HAP-1 (cell line): ENCODE data around the gene ZFP91.

Experiments
- DNase-seq, 2 experiments: peaks; one replicate each; pipeline ENCODE4 v3.0.0-alpha.2; 2016 to 2020; ENCODE audit warnings: low spot score in 2 of 2
- H3K27me3 ChIP-seq: fragments of 250-450 bp; sonication (Bioruptor Pico); 2 replicates; pipeline ENCODE4 v1.5.1; 2020; ENCODE audit warnings: low read depth, mild to moderate bottlenecking, moderate library complexity
- H3K36me3 ChIP-seq: fragments of 250-450 bp; sonication (Bioruptor Pico); replicated peaks from 2 replicates; pipeline ENCODE4 v1.5.1; 2020; ENCODE audit warnings: mild to moderate bottlenecking
- H3K4me1 ChIP-seq: fragments of 250-450 bp; sonication (Bioruptor Pico); 2 replicates; pipeline ENCODE4 v1.5.1; 2020; ENCODE audit warnings: mild to moderate bottlenecking
- H3K4me3 ChIP-seq: fragments of 250-450 bp; sonication (Bioruptor Pico); 2 replicates; pipeline ENCODE4 v1.5.1; 2020; ENCODE audit warnings: mild to moderate bottlenecking, moderate library complexity
- H3K9me3 ChIP-seq: fragments of 250-450 bp; sonication (Bioruptor Pico); 2 replicates; pipeline ENCODE4 v1.5.1; 2020; ENCODE audit warnings: mild to moderate bottlenecking, moderate library complexity
- in situ Hi-C: fragments of 300-500 bp; cut with MboI; formaldehyde crosslinking; loops from 3 replicates; pipeline ENCODE4 v1.14.3; 2020; ENCODE audit warnings: low sequenced_read_pairs, inconsistent platforms, mixed read lengths

The ZFP91 gene

DNA sequence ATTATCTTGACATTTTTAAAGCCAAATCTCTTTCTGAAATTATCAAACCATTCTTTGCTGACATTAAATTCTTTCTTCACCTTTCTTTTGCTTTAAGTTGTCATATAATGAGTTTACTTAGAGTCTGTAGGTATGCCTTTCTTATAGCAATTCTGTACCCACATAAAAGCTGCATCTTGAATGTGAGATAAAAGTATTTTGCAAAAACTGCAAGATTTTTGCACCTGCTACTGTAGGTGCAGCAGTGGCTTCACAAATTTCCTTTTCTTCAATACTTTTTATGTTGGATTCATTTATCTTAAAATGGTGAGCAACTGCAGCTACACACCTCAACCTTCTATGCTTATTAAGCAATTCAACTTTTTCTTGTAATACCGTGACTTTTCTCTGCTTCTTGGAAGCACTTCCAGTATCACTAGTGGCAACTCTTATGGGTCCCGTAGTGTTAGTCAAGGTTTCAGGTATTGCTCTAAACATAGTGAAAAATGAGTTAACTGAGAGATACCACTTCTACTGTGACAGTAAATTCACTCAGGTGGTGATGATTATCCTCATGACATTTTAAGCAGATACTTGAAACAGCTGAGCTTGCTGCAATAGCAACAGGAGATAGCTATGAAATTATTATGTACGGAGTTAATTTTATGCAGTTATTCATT lies 18.8 kb downstream of the ZFP91 start:
- no peak overlapping the region for H3K4me3 ChIP-seq
- H3K4me1 ChIP-seq = peaks cover 4% of the 10 kb centered on the region; the same call in 1 of the 2 replicates
- no peaks in the 10 kb centered on the region for H3K9me3 ChIP-seq
- H3K36me3 ChIP-seq = 0 out of 2 replicates have a peak, but pooled peaks cover 4% of the 10 kb centered on the region
- in situ Hi-C loops = no loop called here
- no peaks in the 10 kb centered on the region for H3K27me3 ChIP-seq
- DNase-seq = no peak

GRCh38 chr11:58600510-58600909 lies 21.6 kb downstream of the ZFP91 start:
- no peak for DNase-seq
- H3K9me3 ChIP-seq = no peaks in the 10 kb centered on the region
- H3K36me3 ChIP-seq = no peaks in the 10 kb centered on the region
- in situ Hi-C loops = no loop called here
- H3K4me1 ChIP-seq = peaks cover 10% of the 10 kb centered on the region; the same call in 1 of the 2 replicates
- H3K4me3 ChIP-seq = no peak overlapping the region
- no peaks in the 10 kb centered on the region for H3K27me3 ChIP-seq

GRCh38 chr11:58606930-58607714 lies 28.3 kb downstream of the ZFP91 start:
- Histone ChIP-seq H3K4me1 (peaks cover 6% of the 10 kb centered on the region; the same call in 1 of the 2 replicates), H3K4me3 (no peak overlapping the region), H3K9me3 (no peaks in the 10 kb centered on the region), H3K36me3 (peaks cover 19% of the 10 kb centered on the region), H3K27me3 (no peaks in the 10 kb centered on the region)
- no peak for DNase-seq
- in situ Hi-C loops = no loop called here

DNA sequence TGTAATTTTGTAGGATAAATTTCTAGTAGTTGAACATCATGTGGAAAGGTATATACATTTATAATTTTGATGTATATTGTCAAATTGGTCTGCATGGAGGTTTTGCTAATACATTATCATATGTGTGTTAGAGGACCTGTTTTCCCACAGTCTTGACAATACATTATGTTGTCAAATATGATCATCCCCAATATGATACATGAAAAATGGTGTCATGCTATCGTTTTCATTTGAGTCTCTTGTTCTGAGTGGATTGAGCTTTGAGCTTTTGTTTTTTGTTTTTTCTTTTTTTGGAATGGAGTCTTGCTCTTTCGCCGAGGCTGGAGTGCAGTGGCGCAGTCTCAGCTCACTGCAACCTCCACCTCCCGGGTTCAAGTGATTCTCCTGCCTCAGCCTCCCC lies 29.5 kb downstream of the ZFP91 start:
- no peaks in the 10 kb centered on the region for H3K9me3 ChIP-seq
- no peak overlapping the region for H3K4me3 ChIP-seq
- in situ Hi-C loops = no loop called here
- no peaks in the 10 kb centered on the region for H3K27me3 ChIP-seq
- DNase-seq = no peak
- H3K36me3 ChIP-seq = peaks cover 28% of the 10 kb centered on the region
- H3K4me1 ChIP-seq = peaks cover 6% of the 10 kb centered on the region; the same call in 1 of the 2 replicates

DNA sequence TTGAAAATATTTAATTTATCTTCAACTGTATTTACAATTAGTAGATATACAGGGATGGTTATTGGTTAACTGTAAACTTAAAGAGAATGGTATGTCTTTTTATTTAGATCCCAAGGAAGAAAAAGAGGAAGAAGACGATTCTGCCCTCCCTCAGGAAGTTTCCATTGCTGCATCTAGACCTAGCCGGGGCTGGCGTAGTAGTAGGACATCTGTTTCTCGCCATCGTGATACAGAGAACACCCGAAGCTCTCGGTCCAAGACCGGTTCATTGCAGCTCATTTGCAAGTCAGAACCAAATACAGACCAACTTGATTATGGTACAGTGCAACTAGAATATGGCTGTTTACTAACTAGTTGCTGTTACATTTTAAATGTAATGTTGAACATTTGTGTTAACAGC lies 30.9 kb downstream of the ZFP91 start:
- Histone ChIP-seq H3K9me3 (no peaks in the 10 kb centered on the region), H3K36me3 (peaks cover 42% of the 10 kb centered on the region), H3K4me3 (no peak overlapping the region), H3K27me3 (no peaks in the 10 kb centered on the region), H3K4me1 (no peaks in the 10 kb centered on the region)
- in situ Hi-C loops = no loop called here
- no peak for DNase-seq

- in situ Hi-C loops = no loop called here
- Histone ChIP-seq H3K27me3 (no peaks in the 10 kb centered on the region), H3K36me3 (peaks cover 74% of the 10 kb centered on the region), H3K4me3 (no peak overlapping the region), H3K4me1 (no peaks in the 10 kb centered on the region), H3K9me3 (no peaks in the 10 kb centered on the region)
- DNase-seq = no peak
These were observed 34.4 kb downstream of the ZFP91 start for GRCh38 chr11:58613228-58613627.

DNA sequence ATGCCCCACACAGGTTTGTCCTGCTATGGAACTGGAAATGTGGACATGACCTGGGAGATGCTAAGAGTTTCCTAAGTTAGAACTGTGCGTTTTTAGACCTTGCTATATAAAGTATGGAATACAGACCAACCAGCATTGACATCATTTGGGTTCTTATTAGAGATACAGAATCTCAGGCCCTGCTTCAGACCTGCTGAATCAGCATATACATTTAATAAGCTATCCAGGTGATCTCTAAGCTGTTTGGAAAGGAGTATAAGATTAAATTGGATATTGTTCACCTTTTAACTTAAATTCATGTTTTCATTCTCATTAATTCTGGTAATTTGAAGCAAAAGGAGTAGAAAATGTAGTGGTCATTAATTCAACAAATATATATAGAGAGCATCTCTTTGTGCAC lies 36.7 kb downstream of the ZFP91 start:
- no peaks in the 10 kb centered on the region for H3K9me3 ChIP-seq
- H3K36me3 ChIP-seq = peaks cover 93% of the 10 kb centered on the region
- no peak for DNase-seq
- no peaks in the 10 kb centered on the region for H3K4me1 ChIP-seq
- H3K4me3 ChIP-seq = no peak overlapping the region
- no peaks in the 10 kb centered on the region for H3K27me3 ChIP-seq
- in situ Hi-C loops = no loop called here

DNA sequence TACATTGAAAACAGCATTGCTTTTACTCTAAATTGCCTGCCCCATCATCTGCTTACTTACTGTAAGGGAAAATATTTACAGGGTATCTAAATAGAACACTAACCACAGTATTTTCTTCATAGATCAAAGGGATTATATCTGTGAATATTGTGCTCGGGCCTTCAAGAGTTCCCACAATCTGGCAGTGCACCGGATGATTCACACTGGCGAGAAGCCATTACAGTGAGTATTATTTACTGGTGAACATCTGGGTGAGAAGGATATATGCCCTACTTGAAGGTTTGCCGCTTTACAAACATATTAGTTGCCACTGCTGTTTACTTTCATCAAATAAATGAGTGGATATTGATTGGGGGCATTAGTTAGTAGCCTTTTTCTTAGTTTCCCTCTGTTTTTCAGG lies 37.7 kb downstream of the ZFP91 start:
- Histone ChIP-seq H3K36me3 (peaks cover 91% of the 10 kb centered on the region), H3K4me3 (no peak overlapping the region), H3K9me3 (no peaks in the 10 kb centered on the region), H3K27me3 (no peaks in the 10 kb centered on the region), H3K4me1 (no peaks in the 10 kb centered on the region)
- in situ Hi-C loops = no loop called here
- no peak for DNase-seq

DNA sequence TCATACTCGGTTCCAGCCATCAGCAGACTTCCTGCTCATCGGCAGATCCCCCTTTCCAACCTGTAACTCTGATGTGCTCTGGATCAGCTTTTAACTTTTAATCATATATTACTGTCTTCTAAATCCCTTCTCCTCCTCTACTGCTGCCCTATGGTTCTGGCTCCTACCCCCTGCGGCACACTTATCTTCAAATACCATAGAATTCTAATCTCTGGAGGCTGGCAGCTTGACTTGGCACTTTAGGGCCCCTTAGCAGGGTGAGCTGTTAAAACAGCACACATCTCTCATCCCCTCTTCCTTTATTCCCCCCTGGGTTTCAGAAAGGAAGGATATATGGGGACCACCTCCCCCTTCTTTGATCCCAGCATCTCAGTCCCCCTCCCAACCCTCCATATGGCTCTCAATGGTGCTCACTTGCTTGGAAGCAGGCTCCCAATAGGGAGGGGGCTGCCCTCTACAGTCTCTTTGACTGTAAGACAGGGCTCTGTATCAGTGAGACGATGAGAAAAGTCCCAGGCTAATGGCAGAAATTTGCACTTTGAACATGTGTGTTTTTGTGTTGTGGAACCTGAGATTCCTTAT lies 39.2 kb downstream of the ZFP91 start:
- in situ Hi-C loops = no loop called here

GRCh38 chr11:58621586-58622262 lies 42.9 kb downstream of the ZFP91 start:
- Histone ChIP-seq H3K4me3 (no peak overlapping the region), H3K27me3 (no peaks in the 10 kb centered on the region), H3K9me3 (no peaks in the 10 kb centered on the region), H3K36me3 (peaks cover 88% of the 10 kb centered on the region), H3K4me1 (no peaks in the 10 kb centered on the region)
- in situ Hi-C loops = no loop called here
- no peak for DNase-seq

More for the DNA sequence above, 39.2 kb downstream of the ZFP91 start:
- Histone ChIP-seq H3K4me3 (no peak overlapping the region), H3K4me1 (no peaks in the 10 kb centered on the region), H3K27me3 (no peaks in the 10 kb centered on the region), H3K9me3 (no peaks in the 10 kb centered on the region), H3K36me3 (peaks cover 92% of the 10 kb centered on the region)
- DNase-seq = no peak

- H3K36me3 ChIP-seq = peaks cover 82% of the 10 kb centered on the region
- no peak for DNase-seq
- H3K4me1 ChIP-seq = no peaks in the 10 kb centered on the region
- no peaks in the 10 kb centered on the region for H3K27me3 ChIP-seq
- no peaks in the 10 kb centered on the region for H3K9me3 ChIP-seq
- in situ Hi-C loops = no loop called here
- no peak within 1 kb of the TSS for H3K4me3 ChIP-seq
These were observed 43.5 kb downstream of the ZFP91 start, which contains the start of gene CNTF for GRCh38 chr11:58622344-58622743. Gene CNTF (plus strand): TSS chr11:58622665. CDS start chr11:58622753, 88 bp downstream.

- Histone ChIP-seq H3K9me3 (no peaks in the 10 kb centered on the region), H3K4me1 (no peaks in the 10 kb centered on the region), H3K36me3 (peaks cover 55% of the 10 kb centered on the region), H3K4me3 (no peak overlapping the region), H3K27me3 (no peaks in the 10 kb centered on the region)
- DNase-seq = no peak
- in situ Hi-C loops = no loop called here
These were observed 46.2 kb downstream of the ZFP91 start for GRCh38 chr11:58625086-58625485.

DNA sequence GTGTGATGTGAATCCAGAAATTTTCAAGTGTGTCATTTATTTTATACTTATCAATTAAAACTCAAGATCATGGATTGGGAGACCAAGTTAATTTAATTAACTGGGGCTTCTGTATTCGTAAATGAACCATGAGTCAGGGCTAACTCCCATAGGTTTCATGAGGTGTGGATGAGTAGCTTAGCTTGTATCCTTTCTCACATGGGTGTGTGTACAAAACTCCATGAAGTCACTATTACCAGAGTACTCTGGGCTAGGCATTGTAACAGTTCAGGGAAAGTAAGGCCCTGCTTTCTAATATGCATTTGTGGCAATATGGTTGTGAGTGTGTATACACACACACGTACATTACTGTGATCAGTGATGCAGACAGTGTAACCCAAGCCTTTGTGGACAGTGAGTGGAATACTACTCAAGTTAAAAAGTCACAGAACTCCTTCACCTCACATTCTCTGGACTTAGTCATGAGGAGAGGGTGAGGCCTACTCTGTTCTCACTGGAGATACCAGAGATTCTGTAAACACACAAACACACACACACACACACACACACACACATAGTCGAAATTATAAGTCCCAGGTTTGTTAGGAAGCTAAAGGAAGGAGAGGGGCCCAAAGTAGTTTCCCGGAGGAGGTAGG lies 47.1 kb downstream of the ZFP91 start:
- Histone ChIP-seq H3K27me3 (no peaks in the 10 kb centered on the region), H3K4me1 (no peaks in the 10 kb centered on the region), H3K36me3 (peaks cover 49% of the 10 kb centered on the region), H3K9me3 (no peaks in the 10 kb centered on the region), H3K4me3 (no peak overlapping the region)
- no peak for DNase-seq
- in situ Hi-C loops = no loop called here
